Stimulated activated naive CD4-positive, alpha-beta T cell treated with Interleukin-2 at 50 U/mL for 16 hours (primary cell): ENCODE data around the gene SLC37A1.
"Not testable (repeated sequence)": the region's sequence is repeated elsewhere in the genome, so short reads cannot be mapped to it uniquely, and the experiment has no call there.

Experiments used
- DNase-seq: peaks from one replicate; lab custom pipeline; 2025; lab: John Stamatoyannopoulos, UW

The SLC37A1 gene

DNA sequence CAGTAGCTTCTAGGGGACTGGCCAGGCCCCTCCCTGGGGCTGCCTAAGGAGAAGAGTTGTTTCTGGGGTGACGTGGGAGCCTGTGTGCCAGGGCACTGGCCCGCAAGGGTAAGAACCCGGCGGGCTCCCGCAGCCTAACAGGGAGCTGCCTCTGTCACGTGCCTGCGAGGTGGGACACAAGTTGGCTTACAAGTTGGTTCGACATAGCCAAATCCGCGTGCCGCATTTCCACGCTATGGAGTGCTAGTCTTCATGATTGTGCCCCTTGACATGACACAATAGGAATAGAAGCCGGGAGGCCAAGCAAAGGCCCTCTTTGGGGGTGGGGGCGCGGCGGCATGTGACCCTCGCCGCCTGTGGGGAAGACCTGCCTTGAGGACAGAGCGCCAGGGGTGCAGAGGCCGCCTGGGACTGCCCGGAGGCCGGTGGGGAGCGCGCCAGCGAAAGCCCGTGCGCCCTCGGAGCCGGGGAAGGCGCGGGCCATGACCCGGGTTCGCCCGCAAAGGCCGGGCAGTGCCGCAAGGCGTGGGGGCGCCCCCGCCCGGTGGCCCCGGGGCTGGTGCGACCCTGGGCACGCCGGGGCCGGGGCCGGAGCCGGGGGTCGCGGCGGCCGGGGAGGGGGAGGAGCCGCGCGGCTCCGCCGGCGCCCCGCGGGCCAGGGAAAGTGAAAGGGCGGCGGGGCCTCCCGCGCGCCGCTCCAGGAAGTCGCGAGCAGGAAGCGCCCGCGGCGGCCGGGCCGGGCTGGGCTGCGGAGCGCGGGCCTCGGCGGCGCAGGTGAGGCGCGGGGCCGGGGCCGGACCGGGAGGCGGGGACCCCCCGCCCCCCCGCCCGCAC, at the start of gene SLC37A1:
Gene SLC37A1 (plus strand): TSS at position 702 of the 834 bp plus-strand sequence. CDS start 4,603 bp downstream, outside the sequence.
- peak; percentile 41 for DNase-seq

- DNase-seq, result peak; percentile 42
These were observed 49.7 kb upstream of the SLC37A1 start for GRCh38 chr21:42463861-42464515.

GRCh38 chr21:42465008-42465802, 48.4 kb upstream of the SLC37A1 start:
- no peak for DNase-seq

GRCh38 chr21:42465803-42466127, 47.9 kb upstream of the SLC37A1 start:
- DNase-seq, result no peak

GRCh38 chr21:42466700-42467099, 47.0 kb upstream of the SLC37A1 start:
- DNase-seq, result no peak

DNA sequence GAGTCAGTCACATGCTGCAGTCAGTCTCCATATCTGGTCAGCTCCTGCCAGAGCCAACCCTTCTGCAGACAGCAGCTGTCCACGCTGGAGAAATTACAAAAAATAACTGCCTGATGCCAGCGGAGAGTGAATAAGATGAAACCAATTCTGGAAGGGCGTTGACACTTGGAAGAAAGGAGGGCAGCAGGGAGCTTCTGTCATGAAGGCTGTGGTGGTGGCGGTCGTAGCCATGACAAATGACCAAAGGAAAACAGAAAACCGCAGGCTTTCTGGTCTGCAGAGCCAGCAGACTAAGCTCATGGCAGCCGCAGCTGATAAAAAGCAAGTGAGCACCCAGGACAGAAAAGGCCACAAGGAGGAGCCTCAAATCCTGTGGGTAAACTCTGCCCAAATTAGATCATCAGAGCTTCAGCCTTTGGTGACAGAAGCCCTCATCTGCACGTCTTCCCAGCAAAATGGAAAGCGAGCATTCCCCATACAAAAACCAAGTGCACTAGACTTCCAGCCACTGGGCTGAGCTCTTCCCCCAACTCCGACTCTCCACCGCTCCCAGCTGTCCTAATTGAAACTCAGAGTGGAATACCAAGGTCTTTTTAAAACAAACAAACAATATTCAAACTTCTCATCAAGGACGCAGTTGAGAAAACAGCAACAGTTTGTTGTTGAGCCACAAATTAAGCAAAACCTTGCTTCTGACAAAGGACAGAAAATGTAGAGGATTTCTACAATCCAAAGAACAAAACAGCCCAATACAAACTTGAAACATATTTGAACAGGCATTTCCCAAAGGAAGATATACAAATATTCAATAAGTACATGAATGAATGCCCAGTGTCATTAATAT, 46.3 kb upstream of the SLC37A1 start:
- DNase-seq, result no peak

DNA sequence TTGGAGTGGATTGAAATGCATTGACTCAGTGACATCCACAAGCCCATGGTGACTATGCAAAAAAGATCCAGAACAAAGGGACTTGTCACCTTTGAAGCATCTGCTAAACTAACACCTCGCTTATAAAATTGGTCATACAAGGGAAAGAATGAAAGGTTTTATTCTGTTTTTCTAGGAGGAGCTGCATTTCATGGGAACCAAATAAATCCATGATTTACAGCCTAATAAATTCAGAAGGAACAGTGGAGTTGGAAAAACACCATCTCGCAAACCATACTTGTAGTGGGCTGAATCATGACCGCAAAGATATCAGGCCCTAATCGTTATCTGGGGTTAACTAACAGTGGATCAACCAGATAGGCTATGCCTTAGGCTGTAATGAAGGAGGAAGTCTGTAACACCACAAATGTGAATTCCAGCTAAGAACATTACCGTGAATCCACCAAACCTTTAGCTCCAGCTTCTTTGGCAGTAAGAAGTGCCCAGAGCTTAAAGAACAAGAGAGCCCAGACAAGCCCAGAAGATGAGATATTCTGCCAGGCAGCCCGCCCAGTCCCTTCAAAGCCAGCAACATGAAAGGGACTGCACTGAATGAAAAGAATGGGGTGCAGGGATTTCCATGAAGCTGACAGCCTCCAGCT, 45.0 kb upstream of the SLC37A1 start:
- DNase-seq, result no peak

DNA sequence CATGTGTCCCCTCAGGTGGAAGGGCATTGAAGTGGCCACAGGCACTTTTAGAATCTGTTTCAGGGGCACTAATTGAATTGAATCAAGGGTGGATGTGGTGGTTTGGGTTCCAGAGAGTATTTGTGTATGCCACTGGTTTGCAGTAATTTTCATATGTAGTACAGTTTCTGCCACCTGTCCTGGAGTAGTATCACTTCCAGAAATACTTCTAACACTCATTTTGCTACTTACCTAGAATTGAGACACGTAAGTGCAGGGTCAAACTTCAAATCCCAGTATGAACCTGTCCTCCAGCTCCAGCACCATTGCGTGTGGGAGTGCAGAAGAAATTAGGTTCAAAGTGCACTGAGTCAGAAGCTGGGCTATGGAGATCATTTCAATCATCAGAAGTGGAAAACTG, 44.4 kb upstream of the SLC37A1 start:
- DNase-seq, result no peak

DNA sequence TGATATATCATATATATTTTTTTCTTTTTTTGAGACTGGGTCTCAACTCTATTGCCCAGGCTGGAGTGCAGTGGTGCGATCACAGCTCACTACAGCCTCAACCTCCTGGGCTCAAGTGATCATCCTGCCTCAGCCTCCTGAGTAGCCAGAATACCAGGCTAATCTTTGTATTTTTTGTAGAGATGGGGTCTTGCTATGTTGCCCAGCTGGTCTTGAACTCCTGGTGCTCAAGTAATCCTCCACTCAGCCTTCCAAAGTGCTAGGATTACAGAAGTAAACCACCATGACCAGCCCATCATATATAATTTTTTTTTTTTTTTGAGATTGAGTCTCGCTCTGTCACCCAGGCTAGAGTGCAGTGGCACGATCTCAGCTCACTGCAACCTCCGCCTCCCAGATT, 43.9 kb upstream of the SLC37A1 start:
- DNase-seq, result not testable (repeated sequence)

- DNase-seq, result no peak
These were observed 42.4 kb upstream of the SLC37A1 start for GRCh38 chr21:42471206-42471605.

DNA sequence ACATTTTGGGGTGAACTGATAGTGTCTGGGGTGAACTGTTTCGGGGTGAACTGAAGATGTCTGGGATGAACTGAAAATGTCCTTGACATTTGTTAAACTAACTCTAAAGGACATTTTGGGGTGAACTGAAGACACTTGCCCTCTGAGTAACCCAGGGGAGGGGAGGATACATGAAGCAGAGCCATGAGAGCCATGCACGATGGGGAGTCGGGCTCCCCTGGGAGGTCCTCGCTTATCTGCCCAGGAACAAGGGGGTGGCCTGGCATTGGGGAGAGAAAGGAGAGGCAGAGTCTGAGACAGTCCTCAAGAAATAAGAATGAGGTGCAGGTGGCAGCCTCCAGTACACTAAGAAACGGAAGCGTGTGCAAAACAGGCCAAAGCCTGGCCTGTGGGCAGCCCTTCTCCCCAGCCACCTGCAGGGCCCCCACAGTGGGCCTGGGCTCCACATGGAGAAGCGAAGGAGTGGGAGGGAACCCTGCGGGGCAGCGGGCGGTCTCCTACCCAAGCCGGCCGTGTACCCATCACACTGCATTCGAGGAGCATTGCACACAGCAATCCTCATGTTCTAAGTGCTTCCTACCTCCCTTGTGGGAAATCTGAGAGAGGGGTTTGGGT, 41.8 kb upstream of the SLC37A1 start:
- no peak for DNase-seq

DNA sequence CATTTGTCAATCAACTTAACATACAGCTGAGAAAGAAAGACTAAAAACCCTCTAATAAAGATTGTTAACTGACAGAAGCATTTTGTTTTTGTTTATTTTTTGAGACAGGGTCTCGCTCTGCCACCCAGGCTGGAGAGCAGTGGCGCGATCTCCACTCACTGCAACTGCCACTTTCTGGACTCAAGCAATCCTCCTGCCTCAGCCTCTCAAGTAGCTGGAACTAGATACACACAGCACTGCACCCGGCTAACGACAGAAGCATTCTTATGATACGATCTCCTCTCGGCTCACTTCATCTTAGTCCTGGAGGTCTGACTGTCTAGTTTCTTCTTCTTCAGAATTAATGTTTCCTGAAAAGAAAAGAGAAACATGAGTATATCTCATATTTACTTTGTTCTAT, 41.1 kb upstream of the SLC37A1 start:
- DNase-seq, result no peak

DNA sequence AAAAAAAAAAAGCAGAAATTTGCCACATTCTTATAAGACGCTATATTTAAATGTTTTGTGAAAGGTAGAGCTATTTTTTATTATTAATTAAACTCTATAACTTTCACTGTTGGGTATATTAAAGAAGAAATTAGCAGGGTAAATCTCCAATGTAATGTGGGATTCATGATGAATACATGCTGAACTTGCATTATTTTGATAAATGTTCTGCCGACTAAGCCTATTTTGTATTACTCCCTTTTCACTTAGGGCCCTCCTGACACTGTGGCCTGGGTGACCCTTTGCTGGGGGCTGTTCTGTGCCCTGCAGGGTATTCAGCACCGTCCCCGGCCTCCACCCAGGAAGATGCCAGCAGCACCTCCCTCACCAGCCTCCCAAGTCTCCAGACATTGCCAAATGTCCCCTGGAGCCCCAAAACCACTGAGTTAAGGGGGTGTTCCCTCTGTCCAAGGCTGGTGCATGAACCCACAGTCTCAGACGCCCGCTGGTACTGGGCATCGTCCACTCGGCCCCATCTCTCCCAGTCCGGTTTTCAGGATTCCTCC, 40.1 kb upstream of the SLC37A1 start:
- no peak for DNase-seq

GRCh38 chr21:42474043-42474831, 39.4 kb upstream of the SLC37A1 start:
- DNase-seq, result no peak

GRCh38 chr21:42475036-42475435, 38.6 kb upstream of the SLC37A1 start:
- DNase-seq, result no peak

- no peak for DNase-seq
These were observed 37.9 kb upstream of the SLC37A1 start for GRCh38 chr21:42475526-42476387.

GRCh38 chr21:42476388-42477331, 37.0 kb upstream of the SLC37A1 start:
- no peak for DNase-seq

- no peak for DNase-seq
These were observed 35.1 kb upstream of the SLC37A1 start for GRCh38 chr21:42478504-42478903.
